ENCODE data around the gene ZNF839.

DNA sequence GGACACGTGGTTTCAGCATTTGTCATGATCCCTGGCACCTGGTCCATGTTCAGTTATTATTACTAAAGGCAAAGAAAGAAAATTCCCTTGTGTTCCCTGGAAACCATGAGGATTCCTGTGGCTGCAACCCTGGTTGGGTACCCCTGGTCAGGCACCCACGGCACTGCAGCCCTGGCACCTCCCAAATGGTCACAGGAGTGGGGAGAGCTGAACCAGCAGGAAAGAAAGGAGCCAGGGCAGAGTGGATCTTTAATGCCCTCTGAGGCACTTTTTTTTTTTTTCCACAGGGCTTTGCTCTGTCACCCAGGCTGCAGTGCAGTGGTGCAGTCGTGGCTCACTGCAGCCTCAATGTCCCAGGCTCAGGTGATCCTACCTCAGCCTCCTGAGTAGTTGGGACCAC lies 25.7 kb downstream of the ZNF839 start:
- TF ChIP-seq, protein P1, sequence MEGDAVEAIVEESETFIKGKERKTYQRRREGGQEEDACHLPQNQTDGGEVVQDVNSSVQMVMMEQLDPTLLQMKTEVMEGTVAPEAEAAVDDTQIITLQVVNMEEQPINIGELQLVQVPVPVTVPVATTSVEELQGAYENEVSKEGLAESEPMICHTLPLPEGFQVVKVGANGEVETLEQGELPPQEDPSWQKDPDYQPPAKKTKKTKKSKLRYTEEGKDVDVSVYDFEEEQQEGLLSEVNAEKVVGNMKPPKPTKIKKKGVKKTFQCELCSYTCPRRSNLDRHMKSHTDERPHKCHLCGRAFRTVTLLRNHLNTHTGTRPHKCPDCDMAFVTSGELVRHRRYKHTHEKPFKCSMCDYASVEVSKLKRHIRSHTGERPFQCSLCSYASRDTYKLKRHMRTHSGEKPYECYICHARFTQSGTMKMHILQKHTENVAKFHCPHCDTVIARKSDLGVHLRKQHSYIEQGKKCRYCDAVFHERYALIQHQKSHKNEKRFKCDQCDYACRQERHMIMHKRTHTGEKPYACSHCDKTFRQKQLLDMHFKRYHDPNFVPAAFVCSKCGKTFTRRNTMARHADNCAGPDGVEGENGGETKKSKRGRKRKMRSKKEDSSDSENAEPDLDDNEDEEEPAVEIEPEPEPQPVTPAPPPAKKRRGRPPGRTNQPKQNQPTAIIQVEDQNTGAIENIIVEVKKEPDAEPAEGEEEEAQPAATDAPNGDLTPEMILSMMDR (IDR thresholded peaks at IDR 0.05; ENCODE audit: borderline replicate concordance, extremely low read depth, low read length, poor library complexity, severe bottlenecking), result no peak
- no peak for TF ChIP-seq EZH2 (IDR thresholded peaks at IDR 0.05; ENCODE audit: borderline replicate concordance, low read depth, low read length, severe bottlenecking)
